ENCODE data around the gene CCNK.

CCNK gene

DNA sequence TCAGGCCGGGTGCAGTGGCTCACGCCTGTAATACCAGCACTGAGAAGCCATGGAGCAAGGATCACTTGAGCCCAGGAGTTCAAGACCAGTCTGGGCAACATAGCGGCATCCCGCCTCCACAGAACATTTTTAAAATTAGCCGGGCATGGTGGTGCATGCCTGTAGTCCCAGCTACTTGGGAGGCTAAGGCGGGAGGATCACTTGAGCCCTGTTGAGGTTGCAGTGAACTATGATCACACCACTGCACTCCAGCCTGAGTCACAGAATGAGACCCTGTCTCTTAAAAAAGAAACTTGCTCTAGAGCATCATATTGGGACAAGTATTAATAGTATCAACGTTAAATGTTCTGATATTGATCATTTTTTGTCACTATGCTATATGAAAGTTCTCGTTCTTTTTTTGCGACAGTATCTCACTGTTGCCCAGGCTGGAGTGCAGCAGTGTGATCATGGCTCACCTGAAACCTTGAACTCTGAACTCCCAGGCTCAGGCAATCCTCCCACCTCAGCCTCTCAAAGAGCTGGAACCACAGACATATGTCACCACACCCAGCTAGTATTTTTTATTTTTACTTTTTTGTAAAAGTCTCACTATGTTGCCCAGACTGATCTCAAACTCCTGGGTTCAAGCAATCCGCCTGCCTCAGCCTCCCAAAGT is 75.1 kb downstream of the CCNK start:
- DNase-seq: no peak

DNA sequence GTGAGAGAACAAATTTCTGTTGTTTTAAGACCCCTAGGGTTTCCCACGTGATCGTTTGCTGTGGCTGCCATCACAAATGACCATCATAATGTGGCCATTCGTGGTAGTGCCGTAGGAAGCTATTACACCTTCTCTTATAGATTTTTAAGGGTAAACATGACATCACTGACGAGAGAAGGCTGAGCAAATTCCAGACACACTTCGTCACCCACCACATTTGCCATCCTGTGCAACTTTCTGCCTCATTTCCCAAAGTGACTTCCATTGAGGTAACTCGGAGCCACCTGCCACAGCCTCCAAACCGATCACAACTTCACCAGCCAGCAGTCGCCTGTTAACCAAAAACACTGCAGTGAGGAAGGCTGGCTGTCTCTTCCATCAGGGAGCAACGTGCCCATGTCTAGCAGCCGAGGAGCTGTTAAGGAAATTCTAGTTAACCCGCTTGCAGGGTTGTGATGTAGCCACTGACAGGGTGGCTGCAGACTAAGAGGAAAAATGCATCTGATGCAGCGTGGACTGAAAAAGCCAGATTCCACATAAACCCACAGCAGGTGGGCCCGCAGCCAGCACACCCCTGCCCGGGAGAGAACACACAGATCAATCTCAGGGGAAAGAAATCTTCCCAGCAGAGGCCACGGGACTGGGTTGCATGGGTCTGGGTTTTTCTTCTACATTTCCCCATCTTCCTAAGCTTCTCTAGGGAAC is 78.2 kb downstream of the CCNK start:
- DNase-seq: no peak

DNA sequence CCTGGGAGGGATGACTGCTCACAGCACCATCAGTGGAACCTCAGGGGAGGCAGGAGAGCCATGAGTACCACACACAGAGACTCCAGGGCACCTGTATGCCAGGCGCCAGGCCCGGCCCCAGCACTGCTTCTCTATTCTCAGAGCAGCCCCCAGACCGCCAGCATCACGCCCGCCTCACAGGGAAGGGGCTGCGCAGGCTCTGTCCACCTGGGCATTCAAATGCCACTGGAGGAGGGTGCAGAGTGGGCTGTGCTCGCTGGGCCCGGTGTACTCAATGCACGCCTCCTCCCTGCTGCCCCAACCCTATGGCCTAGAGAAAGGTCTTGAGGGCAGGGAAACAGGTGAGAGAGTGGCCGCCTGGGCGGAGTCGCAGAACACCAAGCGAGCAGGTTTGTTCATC is 79.2 kb downstream of the CCNK start:
- no peak for DNase-seq

DNA sequence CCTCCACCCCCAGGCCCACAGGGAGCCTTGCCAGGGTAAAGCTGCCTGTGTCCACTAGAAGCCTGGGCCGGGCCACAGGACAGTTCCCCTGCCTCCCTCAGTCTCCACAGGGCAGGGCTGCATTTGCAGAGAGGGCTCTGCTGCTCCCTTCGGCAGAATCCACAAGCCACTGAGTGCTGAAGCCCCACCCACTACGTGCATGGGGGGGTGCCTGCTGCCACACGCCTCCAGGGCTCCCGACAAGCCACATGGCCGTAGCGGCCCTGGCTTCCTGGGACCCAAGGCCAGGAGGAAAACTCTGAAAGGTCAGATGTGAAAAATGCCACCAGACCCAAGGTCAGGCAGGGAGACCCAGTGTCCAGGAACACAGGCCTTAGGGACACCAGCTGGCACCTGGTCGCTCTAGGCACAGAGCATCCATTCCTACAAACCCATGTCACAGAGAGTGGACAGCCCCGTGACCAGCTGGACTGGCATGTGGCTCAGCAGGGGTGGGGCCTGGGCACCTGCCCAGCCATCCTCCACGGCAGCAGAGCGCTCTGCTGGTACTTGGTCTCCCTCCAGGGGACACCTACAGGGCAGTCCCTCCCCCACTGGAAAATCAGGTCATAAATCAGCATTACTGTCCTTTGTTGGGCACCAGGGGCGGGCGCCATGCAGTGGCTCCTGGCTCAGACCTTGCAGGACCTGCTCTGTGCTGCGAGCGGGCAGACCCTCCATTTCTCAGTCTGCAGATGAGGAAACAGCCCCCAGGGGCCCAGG is 79.9 kb downstream of the CCNK start:
- no peak for DNase-seq

DNA sequence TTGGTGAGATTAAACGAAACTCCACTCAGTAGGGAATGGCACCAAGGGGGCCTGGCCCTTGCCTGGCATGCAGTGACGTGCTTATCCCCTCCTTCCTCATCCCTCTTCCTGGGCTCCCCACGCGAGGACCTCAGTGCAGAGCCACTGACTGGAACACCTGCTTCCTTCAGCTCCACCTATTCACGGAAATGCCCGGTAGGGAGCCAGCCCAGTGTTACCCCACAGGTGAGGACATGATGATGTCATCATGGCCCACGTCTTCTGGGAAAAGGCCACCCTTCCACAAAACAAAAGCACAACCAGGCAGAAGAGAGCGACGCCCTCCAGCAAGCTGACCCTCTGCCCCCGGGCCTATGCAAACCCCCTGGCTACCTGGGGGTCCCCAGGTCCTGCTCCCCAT is 80.7 kb downstream of the CCNK start:
- DNase-seq: no peak

Data from midbrain (tissue), 1 donor.